Retinal pigment epithelial cell (primary cell): Measurements from ENCODE around the gene DAAM1.

Experiments used
- DNase-seq: peaks from one replicate; pipeline ENCODE4 v3.0.0-alpha.2; 2010; ENCODE audit warnings: low read depth
- H3K4me3 ChIP-seq: 2 replicates; pipeline ENCODE4 v1.5.1; 2011; ENCODE audit warnings: mild to moderate bottlenecking, low read length, control low read depth, moderate library complexity
- CTCF ChIP-seq: conservative IDR thresholded peaks from 2 replicates; pipeline ENCODE4 v1.5.1; 2011; ENCODE audit warnings: low read depth, low read length, control low read depth, inconsistent platforms

The DAAM1 gene

GRCh38 chr14:59395672-59396071 lies 207.2 kb downstream of the DAAM1 start:
- TF ChIP-seq CTCF = no peak
- H3K4me3 ChIP-seq = no peak overlapping the region
- no peak for DNase-seq

DNA sequence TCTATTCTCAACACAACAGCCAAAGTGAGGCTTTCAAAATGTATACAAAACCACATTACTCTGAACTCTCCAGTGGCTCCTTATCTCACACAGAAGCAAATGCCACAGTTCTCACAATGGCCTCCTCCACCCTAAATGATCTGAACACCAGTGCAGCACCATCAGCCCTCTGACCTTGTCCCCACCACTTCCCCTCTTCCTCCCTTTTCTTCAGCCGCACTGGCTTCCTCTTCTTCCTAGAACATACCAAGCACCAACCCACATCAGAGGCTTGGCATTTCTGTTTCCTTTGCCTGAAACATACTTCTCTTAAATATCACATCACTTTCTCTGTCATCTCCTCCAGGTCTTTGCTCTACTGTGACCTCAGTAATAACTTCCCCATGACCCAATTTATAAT lies 210.4 kb downstream of the DAAM1 start:
- H3K4me3 ChIP-seq = no peak overlapping the region
- DNase-seq = no peak
- TF ChIP-seq CTCF = no peak

GRCh38 chr14:59406454-59407245 lies 218.2 kb downstream of the DAAM1 start:
- H3K4me3 ChIP-seq = no peak overlapping the region
- no peak for DNase-seq
- no peak for TF ChIP-seq CTCF

DNA sequence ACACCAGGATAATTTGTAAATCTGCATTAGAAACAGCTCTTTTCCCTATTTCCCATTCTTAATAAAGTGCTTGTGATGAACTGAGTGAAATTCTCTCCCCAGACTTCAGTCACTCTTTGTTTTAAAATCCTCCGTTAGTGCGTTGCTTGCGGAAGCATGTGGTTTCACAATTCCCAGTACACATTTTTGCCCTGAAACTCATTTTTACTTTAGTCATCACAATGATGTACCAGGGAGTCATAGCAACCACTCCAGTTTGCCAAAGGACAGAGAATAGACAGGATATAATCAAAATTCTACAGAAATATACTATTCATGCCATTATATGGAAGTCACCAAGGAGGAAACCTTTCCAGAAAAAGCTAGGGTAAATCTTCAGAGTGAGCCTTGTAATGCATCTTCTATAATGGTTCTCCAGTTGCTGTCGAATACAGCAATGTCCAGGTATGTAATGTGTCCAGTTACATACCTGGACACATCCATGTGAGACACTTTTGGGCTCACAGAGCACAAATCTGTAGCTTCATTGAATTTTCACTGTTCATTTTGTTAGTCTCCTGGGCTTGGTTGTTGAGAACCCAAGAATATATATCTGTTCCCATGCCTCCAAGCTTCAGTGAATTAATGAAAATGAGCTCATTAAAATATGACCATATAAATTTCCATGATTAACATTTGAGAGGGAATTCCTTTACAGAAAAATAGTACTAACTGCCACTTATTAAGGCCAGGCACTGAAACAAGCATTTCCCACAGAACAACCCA lies 219.0 kb downstream of the DAAM1 start:
- peak; percentile 20 for DNase-seq
- no peak for TF ChIP-seq CTCF
- H3K4me3 ChIP-seq = no peak overlapping the region

GRCh38 chr14:59415836-59416602 lies 227.6 kb downstream of the DAAM1 start:
- TF ChIP-seq CTCF = no peak
- DNase-seq = no peak
- H3K4me3 ChIP-seq = no peak overlapping the region

GRCh38 chr14:59417311-59417710 lies 228.8 kb downstream of the DAAM1 start:
- no peak overlapping the region for H3K4me3 ChIP-seq
- no peak for TF ChIP-seq CTCF
- no peak for DNase-seq
